Activated B cell treated with CpG ODN at 0.5 μM for 24 hours (primary cell): ENCODE data around the gene COL9A3. TPM values are rescaled to one million over a fixed set of nuclear protein-coding genes. Genes with fewer than 3 reads are reported as not detected.

Experiments
- ATAC-seq: fragments of 200-7000 bp; cut with Tn5 transposase; one replicate; pipeline ENCODE4 v1.10.0; 2021; ENCODE audit warnings: low read depth, mild to moderate bottlenecking, moderate library complexity
- CTCF ChIA-PET: fragments of 350-600 bp; sonication (Branson Sonifier 250); formaldehyde crosslinking; loops from one replicate; lab custom pipeline; 2021; ENCODE audit warnings: antibody characterized with exemption; lab: Charles Lee
- POLR2A ChIA-PET: fragments of 350-600 bp; sonication (Branson Sonifier 250); formaldehyde crosslinking; loops from one replicate; lab custom pipeline; 2021; ENCODE audit warnings: antibody characterized with exemption; lab: Charles Lee
- DNase-seq: peaks from one replicate; pipeline ENCODE4 v3.0.0; 2022
- H3K27ac Mint-ChIP-seq: one replicate; pipeline ENCODE4 v1.8.0; 2020; ENCODE audit warnings: mixed read lengths
- H3K27me3 Mint-ChIP-seq: one replicate; pipeline ENCODE4 v1.8.0; 2021; ENCODE audit warnings: mixed read lengths
- H3K36me3 Mint-ChIP-seq: one replicate; pipeline ENCODE4 v1.8.0; 2021; ENCODE audit warnings: low read depth, mixed read lengths
- H3K4me1 Mint-ChIP-seq: one replicate; pipeline ENCODE4 v1.8.0; 2021; ENCODE audit warnings: mixed read lengths
- H3K4me3 Mint-ChIP-seq: one replicate; pipeline ENCODE4 v1.8.0; 2020; ENCODE audit warnings: mild to moderate bottlenecking, mixed read lengths
- H3K9me3 Mint-ChIP-seq: one replicate; pipeline ENCODE4 v1.8.0; 2020; ENCODE audit warnings: mixed read lengths
- intact Hi-C: fragments of 100-400 bp; cut with micrococcal nuclease; formaldehyde crosslinking; loops from one replicate; pipeline ENCODE4 v1.15.1; 2024
- total RNA-seq: library from RNA; stranded (reverse); gene quantifications from 2 replicates; pipeline ENCODE4 v1.2.3, GENCODE V29; 2022
- TF ChIP-seq, protein P1 (sequence below): fragments of 200-600 bp; IDR thresholded peaks from one replicate; pipeline ENCODE4 v1.8.0; 2022; ENCODE audit warnings: antibody characterized with exemption, mild to moderate bottlenecking

Gene COL9A3
- total RNA-seq, 1 donor from 2014 or later, result 37.6 TPM

DNA sequence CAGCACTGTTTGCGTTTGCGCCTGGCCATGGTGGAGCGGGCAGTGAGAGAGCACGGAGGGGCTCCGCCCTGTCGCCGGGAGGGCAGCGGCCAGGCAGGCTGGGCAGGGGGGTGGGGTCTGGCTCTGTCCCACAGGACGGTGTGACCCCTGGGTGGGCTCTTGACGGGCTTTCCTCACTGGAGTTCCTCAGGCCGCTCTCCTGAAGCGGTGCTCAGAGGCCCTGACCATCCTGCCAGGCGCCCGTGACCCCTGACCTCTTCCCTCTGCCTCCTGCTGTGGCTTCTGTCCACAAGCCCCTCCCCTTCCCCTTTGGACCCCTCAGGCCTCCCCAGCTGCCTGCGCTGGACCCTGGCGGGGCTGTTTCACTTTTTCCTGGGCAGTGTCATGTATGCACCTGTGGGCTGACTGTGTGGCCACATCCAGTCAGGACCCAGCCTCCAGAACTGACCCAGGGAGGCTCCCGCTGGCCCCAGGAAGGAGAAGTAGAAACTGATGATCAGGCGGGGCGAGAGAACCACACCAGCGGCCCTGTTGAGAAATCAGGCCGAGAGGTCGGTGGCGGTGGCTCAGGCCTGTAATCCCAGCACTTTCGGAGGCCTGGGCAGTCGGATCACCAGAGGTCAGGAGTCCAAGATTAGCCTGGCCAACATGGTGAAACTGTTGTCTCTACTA lies 11.0 kb upstream of the COL9A3 start:
- H3K27ac Mint-ChIP-seq, result peak overlapping the region; percentile 30
- H3K36me3 Mint-ChIP-seq, result peaks cover 47% of the 10 kb centered on the region
- ATAC-seq (no peak), DNase-seq (no peak)
- H3K4me1 Mint-ChIP-seq, result peaks cover 31% of the 10 kb centered on the region
- TF ChIP-seq, protein P1, sequence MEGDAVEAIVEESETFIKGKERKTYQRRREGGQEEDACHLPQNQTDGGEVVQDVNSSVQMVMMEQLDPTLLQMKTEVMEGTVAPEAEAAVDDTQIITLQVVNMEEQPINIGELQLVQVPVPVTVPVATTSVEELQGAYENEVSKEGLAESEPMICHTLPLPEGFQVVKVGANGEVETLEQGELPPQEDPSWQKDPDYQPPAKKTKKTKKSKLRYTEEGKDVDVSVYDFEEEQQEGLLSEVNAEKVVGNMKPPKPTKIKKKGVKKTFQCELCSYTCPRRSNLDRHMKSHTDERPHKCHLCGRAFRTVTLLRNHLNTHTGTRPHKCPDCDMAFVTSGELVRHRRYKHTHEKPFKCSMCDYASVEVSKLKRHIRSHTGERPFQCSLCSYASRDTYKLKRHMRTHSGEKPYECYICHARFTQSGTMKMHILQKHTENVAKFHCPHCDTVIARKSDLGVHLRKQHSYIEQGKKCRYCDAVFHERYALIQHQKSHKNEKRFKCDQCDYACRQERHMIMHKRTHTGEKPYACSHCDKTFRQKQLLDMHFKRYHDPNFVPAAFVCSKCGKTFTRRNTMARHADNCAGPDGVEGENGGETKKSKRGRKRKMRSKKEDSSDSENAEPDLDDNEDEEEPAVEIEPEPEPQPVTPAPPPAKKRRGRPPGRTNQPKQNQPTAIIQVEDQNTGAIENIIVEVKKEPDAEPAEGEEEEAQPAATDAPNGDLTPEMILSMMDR, result no peak
- H3K4me3 Mint-ChIP-seq, result peak overlapping the region; percentile 83
- POLR2A ChIA-PET, result interaction anchor here (1.4 to 3.6 kb wide), 3 partner anchors 11 to 54 kb away, joined by 3 to 56 read pairs (median 3); partner anchors contain the start of gene MRGBP
- H3K27me3 Mint-ChIP-seq, result no peaks in the 10 kb centered on the region
- intact Hi-C loops, result loop anchor here (2.0 to 5.0 kb wide), 2 partner anchors 201 to 419 kb away; partner anchors contain the start of genes BHLHE23 and RPS21
- no peaks in the 10 kb centered on the region for H3K9me3 Mint-ChIP-seq
- CTCF ChIA-PET, result no interaction called here

- H3K4me3 Mint-ChIP-seq, result peak overlapping the region; percentile 83
- H3K27ac Mint-ChIP-seq, result peak overlapping the region; percentile 30
- TF ChIP-seq, protein P1, result no peak
- no peak for DNase-seq
- intact Hi-C loops, result loop anchor here (5.0 kb wide), 1 partner anchor 201 kb away; the partner anchor contains the start of gene BHLHE23
- no peaks in the 10 kb centered on the region for H3K9me3 Mint-ChIP-seq
- POLR2A ChIA-PET, result interaction anchor here (1.5 to 3.6 kb wide), 2 partner anchors 11 to 53 kb away, joined by 3 to 56 read pairs; partner anchors contain the start of gene MRGBP
- H3K4me1 Mint-ChIP-seq, result peaks cover 31% of the 10 kb centered on the region
- no peak for ATAC-seq
- peaks cover 47% of the 10 kb centered on the region for H3K36me3 Mint-ChIP-seq
- H3K27me3 Mint-ChIP-seq, result no peaks in the 10 kb centered on the region
- CTCF ChIA-PET, result interaction anchor here (2.2 kb wide), 1 partner anchor 66 kb away, joined by 6 read pairs; no protein-coding TSS in a partner anchor
Observed at GRCh38 chr20:62806383-62807050, 10.3 kb upstream of the COL9A3 start.

- POLR2A ChIA-PET, result interaction anchor here (1.0 to 1.6 kb wide), 3 partner anchors 9 to 505 kb away, joined by 3 to 4 read pairs (median 3); partner anchors contain the start of gene COL9A3
Observed at GRCh38 chr20:62807444-62808210, 9.2 kb upstream of the COL9A3 start.

DNA sequence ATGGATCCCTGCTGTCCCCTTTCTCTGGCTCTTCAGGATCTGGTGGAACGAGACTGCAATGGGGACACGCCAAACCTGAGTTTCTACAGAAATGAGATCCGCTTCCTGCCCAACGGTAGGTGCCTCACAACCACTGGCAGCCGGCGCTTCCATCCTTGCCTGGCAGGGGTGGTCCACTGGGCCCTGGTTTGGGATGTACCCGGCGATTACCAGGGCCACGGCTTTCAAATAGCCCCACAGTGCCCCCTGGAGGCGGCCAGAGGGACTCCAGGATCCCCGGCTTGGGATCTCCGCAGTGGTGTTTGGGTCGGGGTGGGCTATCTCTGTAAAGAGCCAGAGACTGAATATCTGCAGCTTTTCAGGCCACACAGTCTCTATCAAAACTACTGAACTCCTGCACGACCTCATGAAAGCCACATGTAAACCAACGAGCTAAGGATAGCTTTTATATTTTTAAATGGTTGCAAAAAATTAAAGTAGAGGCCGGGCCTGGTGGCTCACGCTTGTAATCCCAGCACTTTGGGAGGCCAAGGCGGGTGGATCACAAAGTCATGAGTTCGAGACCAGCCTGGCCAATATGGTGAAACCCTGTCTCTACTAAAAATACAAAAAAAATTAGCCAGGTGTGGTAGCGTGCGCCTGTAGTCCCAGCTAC lies 8.5 kb upstream of the COL9A3 start:
- peak; percentile 75 for DNase-seq
- ATAC-seq, result peak; percentile 56
- H3K4me3 Mint-ChIP-seq, result peak overlapping the region; percentile 48
- no peaks in the 10 kb centered on the region for H3K27me3 Mint-ChIP-seq
- peaks cover 31% of the 10 kb centered on the region for H3K4me1 Mint-ChIP-seq
- ChIA-PET CTCF (interaction anchor here (0.7 to 2.2 kb wide), 10 partner anchors 12 to 309 kb away, joined by 3 to 11 read pairs (median 4); partner anchors contain the start of genes MRGBP and SLCO4A1), POLR2A (interaction anchor here (0.5 to 1.6 kb wide), 4 partner anchors 8 to 506 kb away, joined by 3 to 4 read pairs (median 4); partner anchors contain the start of gene COL9A3)
- intact Hi-C loops, result loop anchor here (1.0 to 5.0 kb wide), 7 partner anchors 10 to 506 kb away; partner anchors contain the start of genes ADRM1, BHLHE23 and MRGBP
- H3K9me3 Mint-ChIP-seq, result no peaks in the 10 kb centered on the region
- TF ChIP-seq, protein P1, result peak; percentile 48
- peak overlapping the region; percentile 69 for H3K27ac Mint-ChIP-seq
- peaks cover 59% of the 10 kb centered on the region for H3K36me3 Mint-ChIP-seq

More at GRCh38 chr20:62807444-62808210, 9.2 kb upstream of the COL9A3 start:
- Mint-ChIP-seq H3K36me3 (peaks cover 56% of the 10 kb centered on the region), H3K4me1 (peaks cover 31% of the 10 kb centered on the region), H3K27ac (no peak overlapping the region), H3K9me3 (no peaks in the 10 kb centered on the region), H3K27me3 (no peaks in the 10 kb centered on the region), H3K4me3 (peak overlapping the region; percentile 38)
- intact Hi-C loops, result loop anchor here (1.0 to 5.0 kb wide), 7 partner anchors 11 to 505 kb away; partner anchors contain the start of genes ADRM1, BHLHE23 and MRGBP
- DNase-seq (no peak), ATAC-seq (no peak)
- CTCF ChIA-PET, result interaction anchor here (0.7 to 2.2 kb wide), 9 partner anchors 11 to 308 kb away, joined by 3 to 11 read pairs (median 4); partner anchors contain the start of genes MRGBP and SLCO4A1
- TF ChIP-seq, protein P1, result no peak
